CD4-positive, alpha-beta T cell (primary cell): ENCODE measurements around the gene WWOX. TPM values are rescaled to one million over a fixed set of nuclear protein-coding genes. Genes with fewer than 3 reads are reported as not detected.

ENCODE experiments used
- ATAC-seq: fragments of 200-7000 bp; cut with Tn5 transposase; one replicate; pipeline ENCODE4 v1.10.0; 2022; ENCODE audit warnings: mild to moderate bottlenecking; ENCODE audit not compliant: poor library complexity
- CTCF ChIA-PET: fragments of 350-600 bp; sonication (Branson Sonifier 250); formaldehyde crosslinking; loops from one replicate; lab custom pipeline; 2021; ENCODE audit warnings: antibody characterized with exemption, inconsistent platforms; lab: Charles Lee
- POLR2A ChIA-PET: fragments of 350-600 bp; sonication (Branson Sonifier 250); formaldehyde crosslinking; loops from one replicate; lab custom pipeline; 2021; ENCODE audit warnings: antibody characterized with exemption, inconsistent platforms; lab: Charles Lee
- DNase-seq, 14 experiments: peaks; one replicate each; pipeline ENCODE4 v3.0.0-alpha.2; 2013 to 2020; ENCODE audit warnings: mixed read lengths in 2 of 14
- H3K27ac ChIP-seq, 2 donors: one replicate each; pipeline versions ENCODE4 v1.5.1 to v1.7.0; 2013; ENCODE audit warnings: low read length in 2 of 2, low read depth in 1 of 2, mild to moderate bottlenecking in 1 of 2
- H3K27me3 ChIP-seq, 2 experiments: 1 replicate in 1 of 2; 2 replicates in 1 of 2; pipeline versions ENCODE4 v1.6.1 to v1.7.0; 2013; ENCODE audit warnings: low read length in 2 of 2, control low read depth in 1 of 2, mild to moderate bottlenecking in 1 of 2, moderate library complexity in 1 of 2; ENCODE audit not compliant: insufficient read depth in 2 of 2, control insufficient read depth in 1 of 2
- H3K36me3 ChIP-seq: one replicate; pipeline ENCODE4 v1.6.1; 2013; ENCODE audit warnings: low read length, control low read depth; ENCODE audit not compliant: insufficient read depth
- H3K4me1 ChIP-seq: one replicate; pipeline ENCODE4 v1.6.1; 2013; ENCODE audit warnings: low read length, control low read depth; ENCODE audit not compliant: insufficient read depth
- H3K4me3 ChIP-seq: one replicate; pipeline ENCODE4 v1.5.1; 2013; ENCODE audit warnings: mild to moderate bottlenecking, low read length, moderate library complexity
- H3K9me3 ChIP-seq, 2 experiments: 1 replicate in 1 of 2; 2 replicates in 1 of 2; pipeline versions ENCODE4 v1.6.1 to v1.7.0; 2013; ENCODE audit warnings: low read length in 2 of 2, mild to moderate bottlenecking in 2 of 2, control low read depth in 1 of 2, moderate library complexity in 1 of 2; ENCODE audit not compliant: control insufficient read depth in 1 of 2, insufficient read depth in 1 of 2
- H3K27ac Mint-ChIP-seq: one replicate; pipeline ENCODE4 v1.8.0; 2020; ENCODE audit warnings: mixed read lengths
- H3K27me3 Mint-ChIP-seq: one replicate; pipeline ENCODE4 v1.8.0; 2021; ENCODE audit warnings: mixed read lengths
- H3K36me3 Mint-ChIP-seq: one replicate; pipeline ENCODE4 v1.8.0; 2021; ENCODE audit warnings: low read depth, mixed read lengths
- H3K4me1 Mint-ChIP-seq: one replicate; pipeline ENCODE4 v1.8.0; 2021; ENCODE audit warnings: low read depth, mixed read lengths
- H3K4me3 Mint-ChIP-seq: one replicate; pipeline ENCODE4 v1.8.0; 2020; ENCODE audit warnings: mild to moderate bottlenecking, mixed read lengths
- H3K9me3 Mint-ChIP-seq: one replicate; pipeline ENCODE4 v1.8.0; 2020; ENCODE audit warnings: mixed read lengths
- intact Hi-C, 2 experiments: fragments of 100-400 bp; cut with DNase I in 1 of 2; cut with micrococcal nuclease in 1 of 2; formaldehyde crosslinking; loops; one replicate each; pipeline versions ENCODE4 v1.15.1 to v1.9.0; 2023 to 2025; cut with DNase I, micrococcal nuclease
- total RNA-seq, 174 experiments: library from RNA in 2 of 174; stranded (reverse) in 2 of 174; gene quantifications; one replicate each; pipeline ENCODE4 v1.2.3 and lab custom pipeline; 2021 to 2026
- TF ChIP-seq, protein P1 (sequence below): fragments of 200-600 bp; IDR thresholded peaks from one replicate; pipeline ENCODE4 v1.8.0; 2022; ENCODE audit warnings: antibody characterized with exemption, mild to moderate bottlenecking

WWOX gene
- total RNA-seq, 2 experiments from 2014 or later = 19.3 to 21.7 TPM

DNA sequence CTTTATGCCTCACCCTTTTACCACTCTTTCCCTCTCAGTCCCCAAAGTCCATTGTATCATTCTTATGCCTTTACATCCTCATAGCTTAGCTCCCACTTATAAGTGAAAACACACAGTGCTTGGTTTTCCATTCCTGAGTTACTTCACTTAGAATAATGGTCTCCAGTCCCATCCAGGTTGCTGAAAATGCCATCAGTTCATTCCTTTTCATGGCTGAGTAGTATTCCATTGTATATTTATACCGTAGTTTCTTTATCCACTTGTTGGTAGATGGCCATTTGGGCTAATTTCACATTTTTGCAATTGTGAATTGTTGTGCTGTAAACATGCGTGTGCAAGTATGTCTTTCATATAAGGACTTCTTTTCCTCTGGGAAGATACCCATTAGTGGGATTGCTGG is 597.3 kb downstream of the WWOX start:
- Histone ChIP-seq H3K27ac (no peak overlapping the region), H3K9me3 (no peaks in the 10 kb centered on the region), H3K4me3 (no peak overlapping the region), H3K27me3 (no peaks in the 10 kb centered on the region), H3K36me3 (no peaks in the 10 kb centered on the region), H3K4me1 (no peaks in the 10 kb centered on the region)
- Mint-ChIP-seq H3K4me1 (no peaks in the 10 kb centered on the region), H3K27ac (no peak overlapping the region), H3K4me3 (no peak overlapping the region), H3K27me3 (no peaks in the 10 kb centered on the region), H3K9me3 (no peaks in the 10 kb centered on the region), H3K36me3 (no peaks in the 10 kb centered on the region)
- CTCF ChIA-PET = no interaction called here
- DNase-seq (no peak), ATAC-seq (no peak)
- TF ChIP-seq, protein P1, sequence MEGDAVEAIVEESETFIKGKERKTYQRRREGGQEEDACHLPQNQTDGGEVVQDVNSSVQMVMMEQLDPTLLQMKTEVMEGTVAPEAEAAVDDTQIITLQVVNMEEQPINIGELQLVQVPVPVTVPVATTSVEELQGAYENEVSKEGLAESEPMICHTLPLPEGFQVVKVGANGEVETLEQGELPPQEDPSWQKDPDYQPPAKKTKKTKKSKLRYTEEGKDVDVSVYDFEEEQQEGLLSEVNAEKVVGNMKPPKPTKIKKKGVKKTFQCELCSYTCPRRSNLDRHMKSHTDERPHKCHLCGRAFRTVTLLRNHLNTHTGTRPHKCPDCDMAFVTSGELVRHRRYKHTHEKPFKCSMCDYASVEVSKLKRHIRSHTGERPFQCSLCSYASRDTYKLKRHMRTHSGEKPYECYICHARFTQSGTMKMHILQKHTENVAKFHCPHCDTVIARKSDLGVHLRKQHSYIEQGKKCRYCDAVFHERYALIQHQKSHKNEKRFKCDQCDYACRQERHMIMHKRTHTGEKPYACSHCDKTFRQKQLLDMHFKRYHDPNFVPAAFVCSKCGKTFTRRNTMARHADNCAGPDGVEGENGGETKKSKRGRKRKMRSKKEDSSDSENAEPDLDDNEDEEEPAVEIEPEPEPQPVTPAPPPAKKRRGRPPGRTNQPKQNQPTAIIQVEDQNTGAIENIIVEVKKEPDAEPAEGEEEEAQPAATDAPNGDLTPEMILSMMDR = no peak
- intact Hi-C loops = no loop called here
- POLR2A ChIA-PET = no interaction called here

DNA sequence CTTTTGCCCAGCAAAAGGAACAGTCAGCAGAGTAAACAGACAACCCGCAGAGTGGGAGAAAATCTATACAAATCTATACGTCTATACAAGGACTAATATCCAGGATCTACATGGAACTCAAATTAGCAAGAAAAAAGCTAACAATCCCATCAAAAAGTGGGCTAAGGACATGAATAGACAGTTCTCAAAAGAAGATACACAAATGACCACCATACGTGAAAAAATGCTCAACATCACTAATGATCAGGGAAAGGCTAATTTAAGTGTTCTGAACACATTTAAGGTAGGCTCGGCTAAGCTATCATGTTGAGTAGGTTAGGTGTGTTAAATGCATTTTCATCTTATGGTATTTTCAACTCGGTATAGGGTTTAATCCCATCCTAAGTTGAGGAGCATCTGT is 598.0 kb downstream of the WWOX start:
- ChIA-PET POLR2A (no interaction called here), CTCF (no interaction called here)
- Mint-ChIP-seq H3K4me3 (no peak overlapping the region), H3K4me1 (no peaks in the 10 kb centered on the region), H3K36me3 (no peaks in the 10 kb centered on the region), H3K27me3 (no peaks in the 10 kb centered on the region), H3K9me3 (no peaks in the 10 kb centered on the region), H3K27ac (no peak overlapping the region)
- TF ChIP-seq, protein P1 = no peak
- no peak for DNase-seq
- H3K27ac ChIP-seq = no peak overlapping the region
- no peak overlapping the region for H3K4me3 ChIP-seq
- no peak for ATAC-seq
- no peaks in the 10 kb centered on the region for H3K4me1 ChIP-seq
- H3K9me3 ChIP-seq = no peaks in the 10 kb centered on the region
- intact Hi-C loops = no loop called here
- H3K27me3 ChIP-seq = no peaks in the 10 kb centered on the region
- no peaks in the 10 kb centered on the region for H3K36me3 ChIP-seq

DNA sequence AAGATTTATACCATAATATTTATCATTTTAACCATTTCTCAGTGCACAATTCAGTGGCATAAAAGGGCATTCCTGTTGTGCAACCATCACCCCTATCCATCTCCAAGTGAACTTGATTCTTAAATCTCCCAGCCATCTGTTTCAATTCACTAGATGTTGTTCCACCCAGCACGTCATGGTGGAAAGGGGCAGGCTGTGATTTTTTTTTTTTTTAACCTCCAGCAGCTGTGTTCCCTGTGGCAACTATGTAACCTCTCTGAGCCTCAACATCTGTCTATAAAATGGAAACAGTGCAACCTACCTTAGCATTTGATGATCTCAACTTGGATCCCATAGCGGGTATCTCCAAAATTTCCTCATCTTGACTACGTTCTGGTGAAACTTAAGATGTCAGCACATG is 604.5 kb downstream of the WWOX start:
- Mint-ChIP-seq H3K4me1 (no peaks in the 10 kb centered on the region), H3K27me3 (no peaks in the 10 kb centered on the region), H3K27ac (no peak overlapping the region), H3K9me3 (peaks cover 1% of the 10 kb centered on the region), H3K36me3 (no peaks in the 10 kb centered on the region), H3K4me3 (no peak overlapping the region)
- no peak overlapping the region for H3K27ac ChIP-seq
- intact Hi-C loops = loop anchor here in 1 of 2 experiments (2.0 to 10.0 kb wide), 2 partner anchors 67 to 1821 kb away; no protein-coding TSS in a partner anchor
- no peaks in the 10 kb centered on the region for H3K27me3 ChIP-seq
- ATAC-seq = no peak
- H3K9me3 ChIP-seq = peaks cover 0 to 9% of the 10 kb centered on the region in 2 experiments
- CTCF ChIA-PET = no interaction called here
- no peak overlapping the region for H3K4me3 ChIP-seq
- POLR2A ChIA-PET = no interaction called here
- H3K36me3 ChIP-seq = no peaks in the 10 kb centered on the region
- no peak for DNase-seq
- TF ChIP-seq, protein P1 = no peak
- H3K4me1 ChIP-seq = no peaks in the 10 kb centered on the region
